Measurements from ENCODE around the gene MMP14.

MMP14 gene

GRCh38 chr14:22885975-22886374 lies 49.6 kb downstream of the MMP14 start:
- DNase-seq: no peak

- peak; percentile 83 for DNase-seq
Observed at GRCh38 chr14:22886500-22887259, 50.3 kb downstream of the MMP14 start.

- peak; percentile 73 for DNase-seq
Observed at GRCh38 chr14:22887260-22887989, 51.0 kb downstream of the MMP14 start.

- no peak for DNase-seq
Observed at GRCh38 chr14:22887990-22888378, 51.6 kb downstream of the MMP14 start.

- DNase-seq: no peak
Observed at GRCh38 chr14:22888662-22889061, 52.3 kb downstream of the MMP14 start.

DNA sequence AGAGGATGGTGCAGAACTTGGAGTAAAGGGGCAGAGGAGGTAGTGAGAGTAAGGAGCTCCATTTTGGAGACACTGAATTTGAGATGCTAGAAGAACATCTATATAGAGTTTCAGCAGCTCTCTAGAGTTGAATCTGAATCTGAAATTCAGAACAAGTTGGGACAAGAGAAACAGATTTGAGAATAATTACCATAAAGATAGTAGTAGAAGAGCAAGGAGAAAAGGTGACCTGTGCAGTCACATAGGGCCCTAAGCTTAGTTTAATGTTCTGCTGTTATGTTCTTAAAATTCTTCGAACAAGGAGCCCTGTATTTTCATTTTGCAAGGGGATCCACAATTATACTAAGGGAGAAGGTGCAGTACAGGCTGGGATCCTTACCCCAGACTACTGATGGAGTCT lies 54.0 kb downstream of the MMP14 start:
- no peak for DNase-seq

GRCh38 chr14:22892488-22892887 lies 56.1 kb downstream of the MMP14 start:
- DNase-seq: no peak

GRCh38 chr14:22893706-22894105 lies 57.3 kb downstream of the MMP14 start:
- no peak for DNase-seq

DNA sequence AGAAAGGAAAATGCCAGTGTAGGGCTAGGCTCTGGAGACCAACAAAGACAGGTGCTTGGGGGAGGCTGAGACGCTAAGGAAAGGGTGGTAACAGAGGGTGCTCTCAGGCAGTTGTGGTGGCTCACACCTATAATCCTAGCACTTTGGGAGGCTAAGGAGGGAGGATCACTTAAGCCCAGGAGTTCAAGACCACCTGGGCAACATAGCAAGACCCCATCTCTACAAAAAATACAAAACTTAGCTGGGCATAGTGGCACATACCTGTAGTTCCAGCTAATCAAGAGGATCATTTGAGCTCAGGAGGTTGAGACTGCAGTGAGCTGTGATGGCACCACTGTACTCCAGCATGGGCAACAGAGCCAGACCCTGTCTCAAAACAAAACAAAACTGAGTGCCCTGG lies 59.0 kb downstream of the MMP14 start:
- DNase-seq: no peak

- no peak for DNase-seq
Observed at GRCh38 chr14:22896356-22896755, 60.0 kb downstream of the MMP14 start.

DNA sequence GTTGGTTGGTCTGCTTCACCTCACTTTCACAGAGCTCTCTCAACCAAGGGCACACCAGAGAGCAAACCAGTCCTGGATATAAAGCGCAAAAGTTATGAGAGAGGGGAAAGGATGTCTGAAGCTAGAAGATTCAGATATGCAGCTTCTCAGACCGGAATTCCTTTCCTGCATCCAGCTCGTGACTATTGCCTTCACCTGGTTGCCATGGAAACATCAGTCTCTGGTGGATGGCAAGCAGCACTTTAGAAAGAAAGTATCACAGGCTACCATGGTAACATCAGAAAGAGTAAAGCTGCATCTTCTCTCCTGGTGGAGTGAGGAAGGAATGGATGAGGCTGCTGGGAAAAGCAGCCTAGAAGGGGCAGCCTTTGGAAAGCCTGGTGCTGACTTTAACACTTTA lies 60.4 kb downstream of the MMP14 start:
- no peak for DNase-seq

DNA sequence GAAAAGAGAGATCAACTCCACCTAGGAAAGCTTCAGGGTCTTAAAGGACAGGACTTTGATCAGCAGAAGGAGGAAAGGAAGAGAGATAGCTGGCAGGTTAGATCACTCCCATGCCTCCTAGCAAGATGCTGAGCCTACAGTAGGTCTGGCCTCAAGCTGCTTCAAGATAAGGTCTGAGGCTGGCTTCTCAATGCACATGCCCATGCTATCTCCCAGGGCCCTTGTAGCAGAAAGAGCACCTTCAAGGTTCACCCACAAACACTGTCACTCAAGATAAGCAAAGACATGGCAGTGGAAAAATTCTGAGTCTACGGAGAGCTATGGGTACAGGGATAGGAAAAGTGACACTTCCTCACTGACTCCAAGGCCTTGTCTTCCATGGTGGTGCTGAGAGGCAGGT lies 61.0 kb downstream of the MMP14 start:
- no peak for DNase-seq
